Measurements from ENCODE around the gene AGAP9.
"Not testable (repeated sequence)": the region's sequence is repeated elsewhere in the genome, so short reads cannot be mapped to it uniquely, and the experiment has no call there.

AGAP9 gene

GRCh38 chr10:47523475-47523874 is at the start of gene AGAP9:
Gene AGAP9 (minus strand): TSS chr10:47523638. CDS start chr10:47523526, 112 bp downstream.
- not testable (repeated sequence) for DNase-seq

- not testable (repeated sequence) for DNase-seq
These were observed 47.9 kb upstream of the AGAP9 start for GRCh38 chr10:47571138-47571912.

GRCh38 chr10:47566757-47567156 is 43.3 kb upstream of the AGAP9 start:
- not testable (repeated sequence) for DNase-seq

- DNase-seq: not testable (repeated sequence)
These were observed 42.8 kb upstream of the AGAP9 start for GRCh38 chr10:47566108-47566699.

- DNase-seq: not testable (repeated sequence)
These were observed 42.1 kb upstream of the AGAP9 start for GRCh38 chr10:47565517-47565920.

GRCh38 chr10:47564953-47565352 is 41.5 kb upstream of the AGAP9 start:
- DNase-seq: not testable (repeated sequence)

GRCh38 chr10:47564318-47564717 is 40.9 kb upstream of the AGAP9 start:
- DNase-seq: not testable (repeated sequence)

- not testable (repeated sequence) for DNase-seq
These were observed 37.0 kb upstream of the AGAP9 start for GRCh38 chr10:47560452-47560851.

- not testable (repeated sequence) for DNase-seq
These were observed 36.4 kb upstream of the AGAP9 start for GRCh38 chr10:47559718-47560308.

GRCh38 chr10:47558109-47558508 is 34.7 kb upstream of the AGAP9 start:
- DNase-seq: not testable (repeated sequence)

- peak; percentile 41 for DNase-seq
These were observed 34.2 kb upstream of the AGAP9 start for GRCh38 chr10:47557616-47558015.

GRCh38 chr10:47555334-47555733 is 31.9 kb upstream of the AGAP9 start:
- not testable (repeated sequence) for DNase-seq

- DNase-seq: not testable (repeated sequence)
These were observed 31.1 kb upstream of the AGAP9 start for GRCh38 chr10:47554552-47554951.

GRCh38 chr10:47553860-47554247 is 30.4 kb upstream of the AGAP9 start:
- DNase-seq: not testable (repeated sequence)

GRCh38 chr10:47553214-47553859 is 29.9 kb upstream of the AGAP9 start:
- DNase-seq: peak; percentile 91

- peak; percentile 72 for DNase-seq
These were observed 29.3 kb upstream of the AGAP9 start for GRCh38 chr10:47552719-47553118.

GRCh38 chr10:47547286-47547685 is 23.8 kb upstream of the AGAP9 start:
- not testable (repeated sequence) for DNase-seq

- DNase-seq: not testable (repeated sequence)
These were observed 13.0 kb upstream of the AGAP9 start for GRCh38 chr10:47536430-47536829.

GRCh38 chr10:47502313-47502712 is 21.1 kb downstream of the AGAP9 start:
- DNase-seq: not testable (repeated sequence)

- DNase-seq: not testable (repeated sequence)
These were observed 29.2 kb downstream of the AGAP9 start for GRCh38 chr10:47494226-47494625.

GRCh38 chr10:47491600-47491999 is 31.8 kb downstream of the AGAP9 start, which contains the start of gene FAM25G:
Gene FAM25G (minus strand): TSS chr10:47491700. CDS start chr10:47491674, 26 bp downstream.
- DNase-seq: not testable (repeated sequence)

GRCh38 chr10:47489630-47490029 is 33.8 kb downstream of the AGAP9 start:
- DNase-seq: not testable (repeated sequence)

GRCh38 chr10:47485943-47486342 is 37.5 kb downstream of the AGAP9 start:
- peak; percentile 37 for DNase-seq
